Measurements from ENCODE around the gene CDC42BPB.

The CDC42BPB gene

DNA sequence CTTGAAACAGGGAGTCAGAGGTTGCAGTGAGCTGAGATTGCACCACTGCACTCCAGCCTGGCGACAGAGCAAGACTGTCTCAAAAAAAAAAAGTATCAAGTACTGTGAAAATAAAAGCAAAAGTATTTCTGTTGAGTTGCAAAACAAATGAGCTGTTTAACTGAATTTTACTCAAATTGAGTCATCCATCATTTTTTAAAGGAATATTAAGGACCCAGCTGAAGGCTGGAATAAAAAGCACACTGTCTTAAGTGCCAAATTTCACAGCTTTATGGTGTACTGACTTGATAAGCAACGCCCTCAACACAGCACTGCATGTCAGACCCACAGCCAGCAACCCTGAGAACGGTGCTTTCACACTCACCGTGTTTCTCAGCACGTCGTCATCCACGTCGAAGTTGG is 76.9 kb downstream of the CDC42BPB start:
- H3K9me2 ChIP-seq (replicated peaks; ENCODE audit: control insufficient read depth, low read length): no peaks in the 10 kb centered on the region
- no peaks in the 10 kb centered on the region for H3K9me3 ChIP-seq (ENCODE audit: control insufficient read depth, insufficient read depth, low read length)
- no peaks in the 10 kb centered on the region for H3K27me3 ChIP-seq (ENCODE audit: control insufficient read depth, low read length)
- no peaks in the 10 kb centered on the region for H3K36me3 ChIP-seq (ENCODE audit: control insufficient read depth, low read length)
- no peaks in the 10 kb centered on the region for H3F3A ChIP-seq (ENCODE audit: control insufficient read depth, insufficient read depth)
- no peak overlapping the region for H3K27ac ChIP-seq (ENCODE audit: low read depth, low read length)
- H3K4me1 ChIP-seq (ENCODE audit: control insufficient read depth, low read length): no peaks in the 10 kb centered on the region
- no peaks in the 10 kb centered on the region for H4K20me1 ChIP-seq (ENCODE audit: control insufficient read depth, insufficient read depth, low read depth, low read length)
- no peak overlapping the region for H3K4me3 ChIP-seq (ENCODE audit: low read length)
- TF ChIP-seq, protein P1, sequence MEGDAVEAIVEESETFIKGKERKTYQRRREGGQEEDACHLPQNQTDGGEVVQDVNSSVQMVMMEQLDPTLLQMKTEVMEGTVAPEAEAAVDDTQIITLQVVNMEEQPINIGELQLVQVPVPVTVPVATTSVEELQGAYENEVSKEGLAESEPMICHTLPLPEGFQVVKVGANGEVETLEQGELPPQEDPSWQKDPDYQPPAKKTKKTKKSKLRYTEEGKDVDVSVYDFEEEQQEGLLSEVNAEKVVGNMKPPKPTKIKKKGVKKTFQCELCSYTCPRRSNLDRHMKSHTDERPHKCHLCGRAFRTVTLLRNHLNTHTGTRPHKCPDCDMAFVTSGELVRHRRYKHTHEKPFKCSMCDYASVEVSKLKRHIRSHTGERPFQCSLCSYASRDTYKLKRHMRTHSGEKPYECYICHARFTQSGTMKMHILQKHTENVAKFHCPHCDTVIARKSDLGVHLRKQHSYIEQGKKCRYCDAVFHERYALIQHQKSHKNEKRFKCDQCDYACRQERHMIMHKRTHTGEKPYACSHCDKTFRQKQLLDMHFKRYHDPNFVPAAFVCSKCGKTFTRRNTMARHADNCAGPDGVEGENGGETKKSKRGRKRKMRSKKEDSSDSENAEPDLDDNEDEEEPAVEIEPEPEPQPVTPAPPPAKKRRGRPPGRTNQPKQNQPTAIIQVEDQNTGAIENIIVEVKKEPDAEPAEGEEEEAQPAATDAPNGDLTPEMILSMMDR (IDR thresholded peaks at IDR 0.05; ENCODE audit: low read depth, low read length, poor library complexity, severe bottlenecking): no peak
- no peak for TF ChIP-seq EZH2phosphoT487 (IDR thresholded peaks at IDR 0.05; ENCODE audit: borderline replicate concordance, low read length)
- H3K79me2 ChIP-seq (ENCODE audit: control insufficient read depth, low read length): no peaks in the 10 kb centered on the region
- H3K4me2 ChIP-seq (ENCODE audit: low read length): no peak overlapping the region

DNA sequence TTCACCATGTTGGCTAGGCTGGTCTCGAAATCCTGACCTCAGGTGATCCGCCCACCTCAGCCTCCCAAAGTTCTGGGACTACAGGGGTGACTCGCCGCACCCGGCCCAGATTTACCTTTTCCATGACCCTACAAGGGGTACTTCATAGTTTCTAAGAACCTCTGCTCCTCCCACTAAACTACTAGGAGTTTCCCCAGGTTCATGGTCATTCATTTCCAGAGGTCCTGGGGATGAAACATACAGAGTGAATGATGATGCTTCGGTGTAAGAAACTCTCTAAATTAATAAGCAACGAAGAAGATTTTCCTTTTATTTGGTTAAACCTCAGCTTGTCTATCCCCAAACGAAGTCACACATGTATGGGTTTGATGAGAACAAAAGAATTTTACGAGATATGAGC is 77.9 kb downstream of the CDC42BPB start:
- no peaks in the 10 kb centered on the region for H4K20me1 ChIP-seq (ENCODE audit: control insufficient read depth, insufficient read depth, low read depth, low read length)
- no peaks in the 10 kb centered on the region for H3K36me3 ChIP-seq (ENCODE audit: control insufficient read depth, low read length)
- no peaks in the 10 kb centered on the region for H3F3A ChIP-seq (ENCODE audit: control insufficient read depth, insufficient read depth)
- H3K4me3 ChIP-seq (ENCODE audit: low read length): no peak overlapping the region
- no peak for TF ChIP-seq EZH2phosphoT487 (IDR thresholded peaks at IDR 0.05; ENCODE audit: borderline replicate concordance, low read length)
- TF ChIP-seq, protein P1 (IDR thresholded peaks at IDR 0.05; ENCODE audit: low read depth, low read length, poor library complexity, severe bottlenecking): no peak
- H3K79me2 ChIP-seq (ENCODE audit: control insufficient read depth, low read length): no peaks in the 10 kb centered on the region
- H3K9me3 ChIP-seq (ENCODE audit: control insufficient read depth, insufficient read depth, low read length): no peaks in the 10 kb centered on the region
- H3K27me3 ChIP-seq (ENCODE audit: control insufficient read depth, low read length): no peaks in the 10 kb centered on the region
- H3K4me1 ChIP-seq (ENCODE audit: control insufficient read depth, low read length): no peaks in the 10 kb centered on the region
- H3K4me2 ChIP-seq (ENCODE audit: low read length): no peak overlapping the region
- no peaks in the 10 kb centered on the region for H3K9me2 ChIP-seq (replicated peaks; ENCODE audit: control insufficient read depth, low read length)
- H3K27ac ChIP-seq (ENCODE audit: low read depth, low read length): no peak overlapping the region

DNA sequence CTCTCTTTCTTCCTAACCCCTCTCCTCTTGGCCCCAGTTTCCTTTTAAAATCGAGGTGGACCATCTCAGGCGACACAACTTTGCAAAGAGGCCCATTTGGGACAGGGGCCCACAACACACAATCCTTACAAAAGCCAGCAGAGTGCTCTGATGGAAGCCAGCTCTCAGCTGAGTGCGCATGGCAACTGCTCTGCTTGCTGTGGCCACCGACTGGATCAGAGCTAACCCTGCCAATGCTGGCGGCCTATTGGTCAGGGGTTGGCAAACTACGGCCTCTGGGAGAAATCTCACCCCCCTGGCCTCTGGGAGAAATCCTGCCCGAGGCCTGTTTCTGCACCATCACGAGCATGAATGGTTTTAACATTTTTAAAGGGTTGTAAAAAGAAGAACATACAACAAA is 79.9 kb downstream of the CDC42BPB start:
- H3K4me2 ChIP-seq (ENCODE audit: low read length): no peak overlapping the region
- no peaks in the 10 kb centered on the region for H3K27me3 ChIP-seq (ENCODE audit: control insufficient read depth, low read length)
- no peak overlapping the region for H3K4me3 ChIP-seq (ENCODE audit: low read length)
- H3K79me2 ChIP-seq (ENCODE audit: control insufficient read depth, low read length): no peaks in the 10 kb centered on the region
- H3K9me3 ChIP-seq (ENCODE audit: control insufficient read depth, insufficient read depth, low read length): no peaks in the 10 kb centered on the region
- no peaks in the 10 kb centered on the region for H3K36me3 ChIP-seq (ENCODE audit: control insufficient read depth, low read length)
- H3K4me1 ChIP-seq (ENCODE audit: control insufficient read depth, low read length): peaks cover 4% of the 10 kb centered on the region; the same call in 1 of the 2 replicates
- TF ChIP-seq, protein P1 (IDR thresholded peaks at IDR 0.05; ENCODE audit: low read depth, low read length, poor library complexity, severe bottlenecking): no peak
- no peak for TF ChIP-seq EZH2phosphoT487 (IDR thresholded peaks at IDR 0.05; ENCODE audit: borderline replicate concordance, low read length)
- no peaks in the 10 kb centered on the region for H3K9me2 ChIP-seq (replicated peaks; ENCODE audit: control insufficient read depth, low read length)
- no peaks in the 10 kb centered on the region for H3F3A ChIP-seq (ENCODE audit: control insufficient read depth, insufficient read depth)
- H4K20me1 ChIP-seq (ENCODE audit: control insufficient read depth, insufficient read depth, low read depth, low read length): no peaks in the 10 kb centered on the region
- no peak overlapping the region for H3K27ac ChIP-seq (ENCODE audit: low read depth, low read length)

DNA sequence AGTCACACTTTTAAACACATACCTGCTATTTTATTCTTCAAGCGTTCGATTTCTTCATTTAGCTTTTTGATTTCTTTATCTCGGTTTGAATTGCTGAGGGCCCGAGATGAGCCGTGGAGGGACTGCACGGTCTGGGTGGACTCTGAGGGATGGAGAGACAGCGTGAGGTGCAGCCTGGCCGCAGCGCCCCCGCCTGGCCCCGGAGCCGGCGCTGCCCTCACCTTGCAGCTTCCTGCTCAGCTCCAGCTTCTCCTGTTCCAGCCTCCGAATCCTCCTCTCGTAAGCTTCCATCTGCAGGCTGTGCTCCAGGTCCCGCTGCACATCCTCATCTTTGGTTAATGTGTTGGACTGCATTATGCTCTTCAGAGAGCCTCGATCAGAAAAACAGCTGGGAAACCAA is 81.7 kb downstream of the CDC42BPB start:
- TF ChIP-seq, protein P1 (IDR thresholded peaks at IDR 0.05; ENCODE audit: low read depth, low read length, poor library complexity, severe bottlenecking): no peak
- no peak for TF ChIP-seq EZH2phosphoT487 (IDR thresholded peaks at IDR 0.05; ENCODE audit: borderline replicate concordance, low read length)
- Histone ChIP-seq H3K4me1 (ENCODE audit: control insufficient read depth, low read length) (peaks cover 6% of the 10 kb centered on the region; the same call in 1 of the 2 replicates), H3K4me3 (ENCODE audit: low read length) (no peak overlapping the region), H3K79me2 (ENCODE audit: control insufficient read depth, low read length) (no peaks in the 10 kb centered on the region), H3F3A (ENCODE audit: control insufficient read depth, insufficient read depth) (no peaks in the 10 kb centered on the region), H3K27ac (ENCODE audit: low read depth, low read length) (no peak overlapping the region), H3K36me3 (ENCODE audit: control insufficient read depth, low read length) (no peaks in the 10 kb centered on the region), H3K9me2 (replicated peaks; ENCODE audit: control insufficient read depth, low read length) (no peaks in the 10 kb centered on the region), H4K20me1 (ENCODE audit: control insufficient read depth, insufficient read depth, low read depth, low read length) (no peaks in the 10 kb centered on the region), H3K9me3 (ENCODE audit: control insufficient read depth, insufficient read depth, low read length) (no peaks in the 10 kb centered on the region), H3K27me3 (ENCODE audit: control insufficient read depth, low read length) (no peaks in the 10 kb centered on the region), H3K4me2 (ENCODE audit: low read length) (no peak overlapping the region)

Measured in DOHH2 (cell line).